HEK293 (cell line): ENCODE results near the gene DNAJB7.
A peak's percentile ranks its signal among the peaks of the same experiment; 100 is the strongest.

ENCODE experiments used
- CTCF ChIP-seq: fragments of 450-650 bp; formaldehyde crosslinking; IDR thresholded peaks from 2 replicates; pipeline ENCODE4 v1.5.1; 2016; ENCODE audit warnings: missing biosample characterization, missing genetic modification characterization
- SP3 ChIP-seq: fragments of 450-650 bp; formaldehyde crosslinking; IDR thresholded peaks from 2 replicates; pipeline ENCODE4 v1.5.1; 2016; ENCODE audit warnings: missing biosample characterization, missing genetic modification characterization
- ZBTB17 ChIP-seq: fragments of 450-650 bp; formaldehyde crosslinking; IDR thresholded peaks from 2 replicates; pipeline ENCODE4 v1.5.1; 2016; ENCODE audit warnings: missing biosample characterization, missing genetic modification characterization
- ZNF121 ChIP-seq: fragments of 450-650 bp; formaldehyde crosslinking; IDR thresholded peaks from 2 replicates; pipeline ENCODE4 v1.5.1; 2016; ENCODE audit warnings: missing biosample characterization, missing genetic modification characterization
- ZNF561 ChIP-seq: fragments of 450-650 bp; IDR thresholded peaks from 2 replicates; pipeline ENCODE4 v1.5.1; 2018; ENCODE audit warnings: missing biosample characterization, missing genetic modification characterization, borderline replicate concordance
- ZNF658 ChIP-seq: fragments of 450-650 bp; formaldehyde crosslinking; IDR thresholded peaks from 2 replicates; pipeline ENCODE4; 2016; ENCODE audit warnings: missing biosample characterization, missing genetic modification characterization
- ZNF664 ChIP-seq: fragments of 450-650 bp; formaldehyde crosslinking; IDR thresholded peaks from 2 replicates; pipeline ENCODE4 v1.5.1; 2016; ENCODE audit warnings: missing biosample characterization, missing genetic modification characterization
- ZNF707 ChIP-seq: fragments of 450-650 bp; formaldehyde crosslinking; IDR thresholded peaks from 2 replicates; pipeline ENCODE4 v1.5.1; 2016; ENCODE audit warnings: missing biosample characterization, missing genetic modification characterization

- TF ChIP-seq SP3 (tag by site-specific recombination) (no peak), ZNF561 (tag by site-specific recombination) (no peak), CTCF (tag by site-specific recombination) (0 out of 2 replicates have a peak, but pooled peaks have one; percentile 37), ZNF121 (tag by site-specific recombination) (no peak), ZNF707 (tag by site-specific recombination) (no peak), ZBTB17 (tag by site-specific recombination) (no peak; the same call in 1 of the 2 replicates), ZNF664 (tag by site-specific recombination) (no peak), ZNF658 (tag by site-specific recombination) (no peak)
Observed at GRCh38 chr22:40898850-40899357, 37.0 kb upstream of the DNAJB7 start.
